Activated CD8-positive, alpha-beta T cell treated with anti-CD3 and anti-CD28 coated beads for 36 hours (primary cell): Measurements from ENCODE around the gene PIF1. TPM values are rescaled to one million over a fixed set of nuclear protein-coding genes. Genes with fewer than 3 reads are reported as not detected.

Experiments used
- ATAC-seq: fragments of 200-7000 bp; cut with Tn5 transposase; one replicate; pipeline ENCODE4 v1.10.0; 2021; ENCODE audit warnings: mild to moderate bottlenecking, moderate library complexity
- CTCF ChIA-PET: fragments of 350-600 bp; sonication (Branson Sonifier 250); formaldehyde crosslinking; loops from one replicate; lab custom pipeline; 2021; ENCODE audit warnings: antibody characterized with exemption; lab: Charles Lee
- POLR2A ChIA-PET: fragments of 350-600 bp; sonication (Branson Sonifier 250); formaldehyde crosslinking; loops from one replicate; lab custom pipeline; 2021; ENCODE audit warnings: antibody characterized with exemption; lab: Charles Lee
- DNase-seq: peaks from one replicate; pipeline ENCODE4 v3.0.0-alpha.2; 2020
- H3K27ac Mint-ChIP-seq: one replicate; pipeline ENCODE4 v1.8.0; 2021; ENCODE audit warnings: mild to moderate bottlenecking, mixed read lengths
- H3K27me3 Mint-ChIP-seq: one replicate; pipeline ENCODE4 v1.8.0; 2021; ENCODE audit warnings: mixed read lengths
- H3K36me3 Mint-ChIP-seq: one replicate; pipeline ENCODE4 v1.8.0; 2021; ENCODE audit warnings: low read depth, mixed read lengths
- H3K4me1 Mint-ChIP-seq: one replicate; pipeline ENCODE4 v1.8.0; 2021; ENCODE audit warnings: low read depth, mixed read lengths
- H3K4me3 Mint-ChIP-seq: one replicate; pipeline ENCODE4 v1.8.0; 2021; ENCODE audit warnings: mild to moderate bottlenecking, moderate library complexity, mixed read lengths
- H3K9me3 Mint-ChIP-seq: one replicate; pipeline ENCODE4 v1.8.0; 2021; ENCODE audit warnings: mixed read lengths
- CTCF ChIP-seq: fragments of 200-600 bp; IDR thresholded peaks from one replicate; pipeline ENCODE4 v1.8.0; 2022; ENCODE audit warnings: antibody characterized with exemption, mild to moderate bottlenecking
- intact Hi-C: fragments of 100-400 bp; cut with micrococcal nuclease; formaldehyde crosslinking; loops from one replicate; pipeline ENCODE4 v1.10.0; 2022
- total RNA-seq, 2 experiments: library from RNA; stranded (reverse); gene quantifications; one replicate each; pipeline ENCODE4 v1.2.3, GENCODE V29; 2021

Gene PIF1
- total RNA-seq, 2 experiments from 2014 or later, result 50.0 TPM

GRCh38 chr15:64856429-64857145 lies 31.1 kb upstream of the PIF1 start:
- Mint-ChIP-seq H3K9me3 (no peaks in the 10 kb centered on the region), H3K4me3 (no peak overlapping the region), H3K27ac (peak overlapping the region; percentile 69), H3K36me3 (peaks cover 15% of the 10 kb centered on the region), H3K27me3 (no peaks in the 10 kb centered on the region), H3K4me1 (peaks cover 30% of the 10 kb centered on the region)
- TF ChIP-seq CTCF, result no peak
- POLR2A ChIA-PET, result interaction anchor here (0.9 to 1.3 kb wide), 2 partner anchors 8 to 37 kb away, joined by 3 to 4 read pairs; no protein-coding TSS in a partner anchor
- ATAC-seq (no peak), DNase-seq (no peak)
- CTCF ChIA-PET, result interaction anchor here (1.1 to 1.2 kb wide), 2 partner anchors 20 to 25 kb away, joined by 3 read pairs; no protein-coding TSS in a partner anchor
- intact Hi-C loops, result no loop called here

- no peak for TF ChIP-seq CTCF
- H3K9me3 Mint-ChIP-seq, result no peaks in the 10 kb centered on the region
- H3K36me3 Mint-ChIP-seq, result peaks cover 18% of the 10 kb centered on the region
- ChIA-PET CTCF (no interaction called here), POLR2A (no interaction called here)
- ATAC-seq (no peak), DNase-seq (no peak)
- peak overlapping the region; percentile 62 for H3K27ac Mint-ChIP-seq
- H3K27me3 Mint-ChIP-seq, result no peaks in the 10 kb centered on the region
- intact Hi-C loops, result no loop called here
- peaks cover 33% of the 10 kb centered on the region for H3K4me1 Mint-ChIP-seq
- H3K4me3 Mint-ChIP-seq, result no peak overlapping the region
Observed at GRCh38 chr15:64855205-64855975, 29.9 kb upstream of the PIF1 start.

GRCh38 chr15:64854526-64854925 lies 29.1 kb upstream of the PIF1 start:
- Mint-ChIP-seq H3K36me3 (peaks cover 22% of the 10 kb centered on the region), H3K4me1 (peaks cover 33% of the 10 kb centered on the region), H3K27ac (no peak overlapping the region), H3K4me3 (no peak overlapping the region), H3K27me3 (no peaks in the 10 kb centered on the region), H3K9me3 (no peaks in the 10 kb centered on the region)
- DNase-seq (no peak), ATAC-seq (no peak)
- ChIA-PET POLR2A (interaction anchor here (1.3 kb wide), 1 partner anchor 11 kb away, joined by 3 read pairs; no protein-coding TSS in a partner anchor), CTCF (no interaction called here)
- intact Hi-C loops, result no loop called here
- TF ChIP-seq CTCF, result no peak

- H3K9me3 Mint-ChIP-seq, result no peaks in the 10 kb centered on the region
- no peak for ATAC-seq
- no peak overlapping the region for H3K27ac Mint-ChIP-seq
- H3K36me3 Mint-ChIP-seq, result peaks cover 23% of the 10 kb centered on the region
- ChIA-PET POLR2A (interaction anchor here (1.3 kb wide), 1 partner anchor 10 kb away, joined by 3 read pairs; no protein-coding TSS in a partner anchor), CTCF (no interaction called here)
- H3K4me1 Mint-ChIP-seq, result peaks cover 33% of the 10 kb centered on the region
- no peaks in the 10 kb centered on the region for H3K27me3 Mint-ChIP-seq
- no peak for DNase-seq
- no peak for TF ChIP-seq CTCF
- H3K4me3 Mint-ChIP-seq, result no peak overlapping the region
- intact Hi-C loops, result no loop called here
Observed at GRCh38 chr15:64854041-64854440, 28.6 kb upstream of the PIF1 start.

GRCh38 chr15:64851503-64851840 lies 26.0 kb upstream of the PIF1 start:
- ChIA-PET POLR2A (interaction anchor here (0.6 to 1.3 kb wide), 2 partner anchors 11 to 239 kb away, joined by 3 to 6 read pairs; no protein-coding TSS in a partner anchor), CTCF (interaction anchor here (0.9 kb wide), 1 partner anchor 41 kb away, joined by 3 read pairs; no protein-coding TSS in a partner anchor)
- Mint-ChIP-seq H3K4me1 (peaks cover 26% of the 10 kb centered on the region), H3K9me3 (no peaks in the 10 kb centered on the region), H3K27ac (no peak overlapping the region), H3K27me3 (no peaks in the 10 kb centered on the region), H3K36me3 (peaks cover 26% of the 10 kb centered on the region), H3K4me3 (no peak overlapping the region)
- ATAC-seq (no peak), DNase-seq (no peak)
- TF ChIP-seq CTCF, result no peak
- intact Hi-C loops, result no loop called here
